ENCODE results near the gene HBD. TPM values are rescaled to one million over a fixed set of nuclear protein-coding genes. Genes with fewer than 3 reads are reported as not detected.

The HBD gene
- total RNA-seq, 1 experiment from 2014 or later = not detected

GRCh38 chr11:5275369-5276110 is 41.3 kb upstream of the HBD start:
- no TSS peak for BruUV-seq (replicated peaks)
- intact Hi-C loops (cut with micrococcal nuclease; ENCODE audit: unreplicated experiment) = no loop called here
- Mint-ChIP-seq H3K4me1 (ENCODE audit: low read depth, unreplicated experiment) (peaks cover 2% of the 10 kb centered on the region), H3K27me3 (ENCODE audit: insufficient read depth, unreplicated experiment) (peaks cover 2% of the 10 kb centered on the region), H3K27ac (ENCODE audit: unreplicated experiment) (no peak overlapping the region), H3K9me3 (ENCODE audit: unreplicated experiment) (no peaks in the 10 kb centered on the region), H3K36me3 (ENCODE audit: insufficient read depth, unreplicated experiment) (no peaks in the 10 kb centered on the region), H3K4me3 (ENCODE audit: unreplicated experiment) (no peak overlapping the region)
- Histone ChIP-seq H3K9me3 (no peaks in the 10 kb centered on the region), H3K36me3 (ENCODE audit: control insufficient read depth, insufficient read depth, low read length) (no peaks in the 10 kb centered on the region), H3K4me3 (ENCODE audit: low read depth, low read length) (no peak overlapping the region), H3K4me1 (no peaks in the 10 kb centered on the region), H3K27me3 (replicated peaks; ENCODE audit: control insufficient read depth, insufficient read depth, low read length) (no peaks in the 10 kb centered on the region; the same call in 1 of the 2 replicates)
- ChIA-PET CTCF (no interaction called here), POLR2A (no interaction called here)
- no peak for DNase-seq
- TF ChIP-seq CTCF (IDR thresholded peaks at IDR 0.05; ENCODE audit: insufficient read depth in 1 of 2, low read depth in 1 of 2, low read length in 1 of 2, severe bottlenecking in 1 of 2, unreplicated experiment in 1 of 2) = no peak

- no TSS peak for BruUV-seq (replicated peaks)
- ChIA-PET POLR2A (no interaction called here), CTCF (no interaction called here)
- H3K4me1 Mint-ChIP-seq (ENCODE audit: low read depth, unreplicated experiment) = no peaks in the 10 kb centered on the region
- no peak overlapping the region for H3K4me3 Mint-ChIP-seq (ENCODE audit: unreplicated experiment)
- H3K4me1 ChIP-seq = no peaks in the 10 kb centered on the region
- H3K9me3 Mint-ChIP-seq (ENCODE audit: unreplicated experiment) = no peaks in the 10 kb centered on the region
- TF ChIP-seq CTCF (IDR thresholded peaks at IDR 0.05; ENCODE audit: insufficient read depth in 1 of 2, low read depth in 1 of 2, low read length in 1 of 2, severe bottlenecking in 1 of 2, unreplicated experiment in 1 of 2) = no peak
- no peak overlapping the region for H3K4me3 ChIP-seq (ENCODE audit: low read depth, low read length)
- no peaks in the 10 kb centered on the region; the same call in 1 of the 2 replicates for H3K27me3 ChIP-seq (replicated peaks; ENCODE audit: control insufficient read depth, insufficient read depth, low read length)
- intact Hi-C loops (cut with micrococcal nuclease; ENCODE audit: unreplicated experiment) = no loop called here
- H3K27ac Mint-ChIP-seq (ENCODE audit: unreplicated experiment) = no peak overlapping the region
- no peaks in the 10 kb centered on the region for H3K9me3 ChIP-seq
- no peak for DNase-seq
- H3K36me3 ChIP-seq (ENCODE audit: control insufficient read depth, insufficient read depth, low read length) = no peaks in the 10 kb centered on the region
- peaks cover 7% of the 10 kb centered on the region for H3K27me3 Mint-ChIP-seq (ENCODE audit: insufficient read depth, unreplicated experiment)
- H3K36me3 Mint-ChIP-seq (ENCODE audit: insufficient read depth, unreplicated experiment) = no peaks in the 10 kb centered on the region
Observed at GRCh38 chr11:5274395-5274794, 40.1 kb upstream of the HBD start.

- no peak for TF ChIP-seq CTCF (IDR thresholded peaks at IDR 0.05; ENCODE audit: insufficient read depth in 1 of 2, low read depth in 1 of 2, low read length in 1 of 2, severe bottlenecking in 1 of 2, unreplicated experiment in 1 of 2)
- Histone ChIP-seq H3K36me3 (ENCODE audit: control insufficient read depth, insufficient read depth, low read length) (no peaks in the 10 kb centered on the region), H3K4me3 (ENCODE audit: low read depth, low read length) (no peak overlapping the region), H3K4me1 (no peaks in the 10 kb centered on the region), H3K27me3 (replicated peaks; ENCODE audit: control insufficient read depth, insufficient read depth, low read length) (no peaks in the 10 kb centered on the region; the same call in 1 of the 2 replicates), H3K9me3 (no peaks in the 10 kb centered on the region)
- Mint-ChIP-seq H3K9me3 (ENCODE audit: unreplicated experiment) (no peaks in the 10 kb centered on the region), H3K4me3 (ENCODE audit: unreplicated experiment) (no peak overlapping the region), H3K4me1 (ENCODE audit: low read depth, unreplicated experiment) (no peaks in the 10 kb centered on the region), H3K27me3 (ENCODE audit: insufficient read depth, unreplicated experiment) (peaks cover 17% of the 10 kb centered on the region), H3K36me3 (ENCODE audit: insufficient read depth, unreplicated experiment) (no peaks in the 10 kb centered on the region), H3K27ac (ENCODE audit: unreplicated experiment) (no peak overlapping the region)
- no TSS peak for BruUV-seq (replicated peaks)
- ChIA-PET POLR2A (no interaction called here), CTCF (no interaction called here)
- DNase-seq = no peak
- intact Hi-C loops (cut with micrococcal nuclease; ENCODE audit: unreplicated experiment) = no loop called here
Observed at GRCh38 chr11:5272395-5273017, 38.2 kb upstream of the HBD start.

Measured in Caco-2 (cell line).